HG03575 (cell line): ENCODE data around the gene COMMD7.

Experiments used
- ATAC-seq: cut with Tn5 transposase; IDR thresholded peaks from one replicate; pipeline ENCODE4 v1.9.1; 2021; ENCODE audit not compliant: unreplicated experiment, insufficient number of reproducible peaks, low FRiP score; ENCODE audit errors: extremely low read depth

Gene COMMD7

GRCh38 chr20:32660661-32661060 lies 82.6 kb downstream of the COMMD7 start:
- no peak for ATAC-seq

- no peak for ATAC-seq
These were observed 86.4 kb downstream of the COMMD7 start for GRCh38 chr20:32656827-32657226.

- ATAC-seq, result no peak
These were observed 87.3 kb downstream of the COMMD7 start for GRCh38 chr20:32655903-32656512.

- no peak for ATAC-seq
These were observed 90.3 kb downstream of the COMMD7 start for GRCh38 chr20:32652739-32653526.
